Dermis microvascular lymphatic vessel endothelial cell (primary cell): ENCODE data around the gene ZNF346. TPM values are rescaled to one million over a fixed set of nuclear protein-coding genes. Genes with fewer than 3 reads are reported as not detected.
A peak's percentile ranks its signal among the peaks of the same experiment; 100 is the strongest.

ENCODE experiments used
- DNase-seq, 2 donors: peaks; one replicate each; pipeline versions ENCODE4 v3.0.0 to v3.0.0-alpha.2; 2010; ENCODE audit warnings: low read depth in 2 of 2
- total RNA-seq: library from RNA; depleted of rRNA; stranded (reverse); fragments of >200 nt; gene quantifications from 2 replicates; pipeline ENCODE4 v1.2.1, GENCODE V29; 2014

The ZNF346 gene
- total RNA-seq, 1 donor from 2014 or later = 13.6 TPM

DNA sequence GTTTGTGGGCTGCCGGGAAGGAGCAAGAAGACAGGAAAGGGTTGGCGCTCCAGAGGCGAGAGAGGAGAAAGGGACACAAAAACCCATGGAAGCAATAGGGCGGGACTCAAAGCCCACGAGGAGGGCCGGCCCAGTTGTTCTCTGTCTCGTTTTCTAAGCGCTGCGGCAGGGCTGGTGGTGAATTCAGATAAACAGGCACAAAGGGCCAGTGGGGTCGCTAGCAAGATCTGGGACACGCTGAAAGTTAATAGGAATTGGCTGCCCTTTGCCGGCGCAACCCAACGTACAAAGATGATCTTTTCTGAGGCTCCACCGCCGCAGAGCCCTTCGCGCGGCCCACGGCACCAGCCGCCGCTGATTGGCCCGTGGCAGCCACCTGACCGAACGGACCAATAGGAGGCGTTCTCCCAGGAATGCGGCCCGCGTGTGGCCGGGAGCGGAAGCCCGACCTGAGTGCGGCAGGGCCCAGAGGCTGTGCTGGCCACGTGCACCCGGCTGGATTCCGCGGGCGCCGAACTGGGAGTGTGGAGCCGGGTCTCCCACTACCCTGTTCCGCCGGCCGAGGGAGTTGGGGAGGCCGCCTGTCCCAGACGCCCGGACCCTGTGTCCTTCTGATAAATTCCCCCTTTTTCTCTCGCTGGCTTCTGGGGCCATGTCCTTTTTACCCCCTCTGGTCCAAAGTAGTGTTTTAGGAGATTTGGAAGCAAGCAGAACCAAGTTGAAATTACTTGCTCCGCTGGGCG is 94.3 kb downstream of the ZNF346 start:
- DNase-seq = peak in 1 of 2 donors; percentile 72

DNA sequence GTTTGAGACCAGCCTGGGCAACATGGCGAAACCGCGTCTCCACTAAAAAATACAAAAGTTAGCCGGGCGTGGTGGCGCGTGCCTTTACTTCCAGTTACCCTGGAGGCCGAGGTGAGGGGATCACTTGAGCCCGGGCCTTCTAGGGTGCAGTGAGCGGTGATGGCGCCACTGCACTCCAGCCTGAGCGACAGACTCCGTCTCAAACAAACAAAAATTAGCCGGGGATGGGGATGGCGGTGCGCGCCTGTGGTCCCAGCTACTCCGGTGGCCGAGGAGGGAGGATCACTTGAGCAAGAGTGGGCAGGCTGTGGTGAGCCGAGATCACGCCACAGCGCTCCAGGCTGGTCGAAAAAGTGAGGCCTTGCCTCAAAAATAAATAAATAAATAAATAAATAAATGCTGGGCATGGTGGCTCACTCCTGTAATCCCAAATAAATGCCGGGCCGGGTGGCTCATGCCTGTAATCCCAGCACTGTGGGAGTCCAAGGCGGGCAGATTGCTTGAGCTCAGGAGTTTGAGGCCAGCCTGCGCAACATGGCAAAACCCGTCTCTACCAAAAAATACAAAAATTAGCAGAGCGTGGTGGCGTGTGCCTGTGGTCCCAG is 95.0 kb downstream of the ZNF346 start:
- no peak for DNase-seq

DNA sequence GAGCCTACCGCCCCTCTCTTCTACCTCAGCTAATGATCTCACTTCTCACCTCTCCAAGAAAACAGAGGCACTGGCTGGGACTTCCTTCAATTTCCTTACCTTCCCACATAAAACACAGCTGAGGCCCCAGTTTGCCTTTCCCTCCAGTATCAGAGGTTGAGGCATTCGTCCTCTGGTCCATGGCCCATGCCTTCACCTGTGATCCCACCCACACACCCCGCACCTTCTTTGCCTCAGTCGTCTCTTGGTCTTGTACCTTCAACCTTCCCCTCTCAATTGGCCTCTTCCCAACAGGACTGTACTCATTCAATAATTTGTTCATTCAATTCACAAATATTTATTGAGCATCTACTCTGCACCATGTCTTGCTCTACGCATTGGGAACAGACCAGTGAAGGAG is 100.1 kb downstream of the ZNF346 start:
- DNase-seq = no peak

DNA sequence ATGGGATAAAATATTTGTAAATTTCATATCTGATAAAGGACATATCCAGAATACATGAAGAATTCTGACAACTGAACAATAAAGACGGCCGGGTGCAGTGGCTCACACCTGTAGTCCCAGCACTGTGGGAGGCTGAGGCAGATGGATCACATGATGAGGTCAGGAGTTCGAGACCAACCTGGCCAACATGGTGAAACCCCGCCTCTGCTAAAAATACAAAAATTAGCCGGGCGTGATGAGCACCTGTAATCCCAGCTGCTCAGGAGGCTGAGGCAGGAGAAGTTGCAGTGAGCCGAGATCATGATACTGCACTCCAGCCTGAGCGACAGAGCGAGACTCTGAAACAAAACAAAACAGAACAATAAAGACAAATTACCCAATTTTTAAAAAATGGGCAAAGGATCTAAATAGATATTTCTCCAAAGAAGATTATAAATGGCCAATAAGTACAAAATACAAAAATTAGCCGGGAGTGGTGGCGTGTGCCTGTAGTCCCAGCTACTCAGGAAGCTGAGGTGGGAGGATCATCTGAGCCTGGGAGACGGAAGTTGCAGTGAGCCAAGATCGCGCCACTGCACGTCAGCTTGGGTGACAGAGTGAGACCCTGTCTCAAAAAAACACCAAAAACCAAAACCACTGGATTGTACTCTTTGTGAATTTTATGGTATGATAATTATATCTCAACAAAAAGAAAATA is 101.4 kb downstream of the ZNF346 start:
- no peak for DNase-seq

DNA sequence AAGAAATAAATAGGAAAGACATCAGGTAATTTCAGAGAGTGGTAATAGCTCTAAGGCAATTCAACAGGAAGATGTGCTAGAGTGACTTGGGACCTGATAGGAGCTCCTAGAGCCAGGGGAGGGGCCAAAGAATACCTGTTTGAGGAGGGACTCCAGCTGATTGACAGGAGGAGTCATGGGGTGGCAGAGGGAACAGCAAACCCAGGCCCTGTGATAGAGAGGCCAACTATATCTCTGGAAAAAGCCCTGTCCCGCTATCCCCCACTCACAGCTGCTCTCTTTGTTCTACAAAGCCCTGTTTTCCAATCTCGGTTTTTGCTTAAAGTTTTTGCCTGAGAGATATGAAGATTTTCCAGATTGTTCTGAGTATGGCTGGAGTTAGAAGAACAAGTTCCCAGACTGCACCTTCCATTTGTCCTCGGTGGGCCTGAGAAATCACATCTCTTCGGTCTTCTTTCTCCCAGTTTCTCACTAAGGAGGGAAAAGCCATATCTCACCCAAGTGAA is 102.0 kb downstream of the ZNF346 start:
- no peak for DNase-seq

DNA sequence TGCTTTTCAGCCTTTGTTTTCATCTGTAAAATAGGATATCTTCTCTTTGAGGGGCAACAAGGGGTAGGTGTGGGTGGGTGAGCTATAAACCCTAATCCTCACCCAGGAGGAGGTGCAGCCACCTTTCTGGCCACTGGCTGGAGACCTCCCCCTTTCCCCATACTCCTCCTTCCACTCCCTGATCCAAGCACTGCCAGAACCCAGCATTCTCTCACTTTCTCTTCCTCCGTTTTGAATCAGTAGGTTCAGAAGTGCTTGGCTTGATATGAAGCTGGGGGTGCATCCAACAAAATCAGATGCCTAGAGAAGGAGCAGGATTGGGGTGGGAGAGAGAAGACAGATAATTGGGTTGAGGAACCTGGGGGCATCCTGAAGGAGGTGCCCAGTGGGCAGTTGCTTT is 104.3 kb downstream of the ZNF346 start:
- DNase-seq = no peak

DNA sequence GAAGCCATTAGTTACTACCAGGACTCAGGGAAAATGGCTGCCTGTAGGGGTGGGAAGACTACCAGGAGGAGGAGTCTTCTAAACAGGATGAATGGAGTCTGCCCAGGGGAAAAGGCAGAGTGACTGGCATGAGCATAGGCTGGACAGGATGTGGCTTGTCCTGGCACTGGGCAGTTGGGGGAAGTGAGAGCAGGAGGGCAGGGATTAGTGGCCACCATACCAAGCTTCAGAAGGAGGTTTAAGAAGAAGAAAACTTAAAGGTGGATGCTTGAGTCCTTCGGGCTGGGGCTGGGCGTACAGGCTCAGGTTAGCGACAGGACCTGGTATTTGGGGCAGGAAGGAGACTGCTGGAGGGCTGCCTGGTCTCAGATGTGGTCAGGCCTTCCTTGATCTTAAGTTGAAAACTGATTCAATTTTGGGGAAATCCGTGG is 106.1 kb downstream of the ZNF346 start:
- DNase-seq = peak in 1 of 2 donors; percentile 30

DNA sequence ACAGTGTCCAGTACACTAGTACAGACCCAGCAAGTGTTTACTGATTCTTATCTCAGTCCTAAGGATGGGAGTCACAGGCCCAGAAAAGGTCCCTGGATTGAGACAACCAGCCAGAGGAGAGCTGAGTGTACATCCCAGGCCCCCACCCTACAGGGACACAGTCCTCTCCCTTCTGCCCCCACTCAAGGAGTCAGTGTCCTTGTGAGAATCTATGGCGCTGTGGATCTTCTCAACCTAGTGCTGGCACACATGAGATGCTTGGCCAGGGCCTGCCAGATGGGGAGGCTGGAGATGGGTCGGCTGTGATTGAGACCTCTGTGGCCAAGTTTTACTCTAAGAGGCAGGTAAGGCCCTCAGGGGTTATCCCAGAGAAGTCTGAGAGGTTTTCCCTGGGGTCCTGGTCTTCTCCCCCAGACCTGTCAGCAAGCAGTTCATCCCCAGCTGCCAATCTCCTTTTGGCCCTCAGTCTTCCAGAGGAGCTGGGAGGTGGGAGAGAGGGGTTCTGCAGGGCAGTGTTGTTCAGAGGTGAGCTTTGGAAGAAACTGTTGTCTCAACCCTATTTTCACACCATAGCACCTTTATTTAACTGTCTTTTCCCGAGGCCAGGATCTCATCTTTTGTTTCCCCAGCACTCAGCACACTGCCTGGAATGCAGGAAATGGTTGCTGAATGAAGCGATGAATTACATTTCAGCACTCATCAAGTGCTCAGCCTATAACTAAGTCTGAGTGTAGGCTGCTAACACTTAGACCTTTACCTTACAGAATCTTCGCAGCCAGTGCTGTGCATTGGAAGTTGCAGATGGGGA is 107.9 kb downstream of the ZNF346 start:
- peak in 1 of 2 donors; percentile 55 for DNase-seq

Other genes with a start within 250 kb of the ZNF346 start
- gene UNC5A, start 212.1 kb upstream of the ZNF346 start, total RNA-seq = 0.26 and 0.63 TPM in 2 replicates
- not detected in 2 replicates for gene HK3, start 123.3 kb upstream of the ZNF346 start, total RNA-seq
- 30.6 and 30.7 TPM in 2 replicates for gene UIMC1, start 15.9 kb upstream of the ZNF346 start, total RNA-seq
- gene FGFR4, start 64.2 kb downstream of the ZNF346 start, total RNA-seq = 2.4 and 4.2 TPM in 2 replicates
- gene NSD1, start 111.1 kb downstream of the ZNF346 start, total RNA-seq = 22.9 and 25.8 TPM in 2 replicates